Uterus (tissue), 4 donors: Measurements from ENCODE around the gene FAM168B. TPM values are rescaled to one million over a fixed set of nuclear protein-coding genes. Genes with fewer than 3 reads are reported as not detected.

ENCODE experiments used
- DNase-seq, 2 donors: peaks; one replicate each; pipeline ENCODE4 v3.0.0-alpha.2; 2019 to 2020
- H3K27ac ChIP-seq, 2 donors: fragments of 200-600 bp; sonication (generic); 1 replicate in 1 of 2; 2 replicates in 1 of 2; pipeline ENCODE4 v1.5.1; 2016 to 2018
- H3K27me3 ChIP-seq, 2 donors: fragments of 200-600 bp; sonication (generic); one replicate each; pipeline ENCODE4 v1.5.1; 2018 to 2019; ENCODE audit warnings: control low read depth in 1 of 2
- H3K36me3 ChIP-seq, 2 donors: fragments of 200-600 bp; sonication (generic); one replicate each; pipeline ENCODE4 v1.5.1; 2019; ENCODE audit warnings: control low read depth in 1 of 2
- H3K4me1 ChIP-seq, 2 donors: fragments of 200-600 bp; sonication (generic); one replicate each; pipeline ENCODE4 v1.5.1; 2018 to 2019; ENCODE audit warnings: control low read depth in 1 of 2
- H3K4me3 ChIP-seq, 2 donors: fragments of 200-600 bp; sonication (generic); 1 replicate in 1 of 2; 2 replicates in 1 of 2; pipeline ENCODE4 v1.5.1; 2018 to 2019; ENCODE audit warnings: mild to moderate bottlenecking in 1 of 2
- H3K9me3 ChIP-seq, 2 donors: fragments of 200-600 bp; sonication (generic); one replicate each; pipeline ENCODE4 v1.5.1; 2019; ENCODE audit warnings: control low read depth in 1 of 2
- CTCF ChIP-seq, 4 experiments: fragments of 200-600 bp in 2 of 4; fragments of 450-650 bp in 2 of 4; sonication (generic) in 2 of 4; IDR thresholded peaks; one replicate each; pipeline ENCODE4 v1.5.1; 2016 to 2019; ENCODE audit warnings: antibody characterized with exemption in 4 of 4, mild to moderate bottlenecking in 2 of 4, moderate library complexity in 1 of 4
- POLR2A ChIP-seq, 2 donors: fragments of 450-650 bp; IDR thresholded peaks; one replicate each; pipeline ENCODE4 v1.6.1; 2016; ENCODE audit warnings: antibody characterized with exemption in 2 of 2, mild to moderate bottlenecking in 1 of 2, moderate library complexity in 1 of 2
- intact Hi-C: fragments of 100-400 bp; cut with DNase I; formaldehyde crosslinking; loops from one replicate; pipeline ENCODE4 v1.15.1; 2023; ENCODE audit warnings: low total_unique reads
- total RNA-seq, 4 donors: library from RNA; depleted of rRNA in 3 of 4; stranded (reverse); fragments of >200 nt in 3 of 4; gene quantifications; one replicate each; pipeline versions ENCODE4 v1.1.0 to v1.2.4, GENCODE V29; 2014 to 2023
- donor health status: DM: yes; HTN: yes; CAD: no.

FAM168B gene
- 100 to 1,000 TPM in 3 of 4 donors, 10 to 100 TPM in 1; 50.0 to 194 (median 104) TPM for total RNA-seq

GRCh38 chr2:131093006-131093695 lies at the start of gene FAM168B:
TSS of gene FAM168B (minus strand) at chr2:131093460. CDS start at chr2:131082646, 10,814 bp downstream.
- H3K27me3 ChIP-seq, result no peaks in the 10 kb centered on the region
- no peaks in the 10 kb centered on the region for H3K9me3 ChIP-seq
- intact Hi-C loops, result no loop called here
- TF ChIP-seq CTCF (IDR thresholded peaks at IDR 0.05), result peak in 1 of 4 experiments; percentile 20
- TF ChIP-seq POLR2A (IDR thresholded peaks at IDR 0.05), result peak; percentile 76 to 98
- no peaks in the 10 kb centered on the region for H3K36me3 ChIP-seq
- H3K4me3 ChIP-seq, result peak within 1 kb of the TSS; percentile 55 to 66
- DNase-seq, result peak; percentile 80 to 90
- H3K4me1 ChIP-seq, result peaks cover 3% of the 10 kb centered on the region in 2 donors
- H3K27ac ChIP-seq, result peak within 1 kb of the TSS; percentile 93 to 96

GRCh38 chr2:131142849-131143248 lies 49.6 kb upstream of the FAM168B start:
- Histone ChIP-seq H3K4me3 (no peak overlapping the region), H3K27me3 (no peaks in the 10 kb centered on the region), H3K4me1 (no peaks in the 10 kb centered on the region), H3K27ac (no peak overlapping the region), H3K9me3 (no peaks in the 10 kb centered on the region), H3K36me3 (no peaks in the 10 kb centered on the region)
- no peak for TF ChIP-seq POLR2A (IDR thresholded peaks at IDR 0.05)
- no peak for TF ChIP-seq CTCF (IDR thresholded peaks at IDR 0.05)
- DNase-seq, result no peak
- intact Hi-C loops, result no loop called here

GRCh38 chr2:131140581-131140980 lies 47.3 kb upstream of the FAM168B start:
- TF ChIP-seq CTCF (IDR thresholded peaks at IDR 0.05) (no peak), POLR2A (IDR thresholded peaks at IDR 0.05) (no peak)
- Histone ChIP-seq H3K27ac (no peak overlapping the region), H3K9me3 (no peaks in the 10 kb centered on the region), H3K36me3 (no peaks in the 10 kb centered on the region), H3K27me3 (no peaks in the 10 kb centered on the region), H3K4me1 (no peaks in the 10 kb centered on the region), H3K4me3 (no peak overlapping the region)
- intact Hi-C loops, result no loop called here
- DNase-seq, result no peak

- H3K27ac ChIP-seq, result no peak overlapping the region
- TF ChIP-seq POLR2A (IDR thresholded peaks at IDR 0.05) (no peak), CTCF (IDR thresholded peaks at IDR 0.05) (no peak)
- H3K9me3 ChIP-seq, result no peaks in the 10 kb centered on the region
- H3K27me3 ChIP-seq, result no peaks in the 10 kb centered on the region
- H3K36me3 ChIP-seq, result no peaks in the 10 kb centered on the region
- H3K4me3 ChIP-seq, result no peak overlapping the region
- no peak for DNase-seq
- intact Hi-C loops, result no loop called here
- H3K4me1 ChIP-seq, result no peaks in the 10 kb centered on the region
These were observed 39.5 kb upstream of the FAM168B start for GRCh38 chr2:131132729-131133128.

- H3K4me3 ChIP-seq, result no peak overlapping the region
- TF ChIP-seq POLR2A (IDR thresholded peaks at IDR 0.05) (no peak), CTCF (IDR thresholded peaks at IDR 0.05) (no peak)
- no peak overlapping the region for H3K27ac ChIP-seq
- H3K36me3 ChIP-seq, result no peaks in the 10 kb centered on the region
- no peaks in the 10 kb centered on the region for H3K9me3 ChIP-seq
- intact Hi-C loops, result no loop called here
- H3K4me1 ChIP-seq, result no peaks in the 10 kb centered on the region
- no peak for DNase-seq
- no peaks in the 10 kb centered on the region for H3K27me3 ChIP-seq
These were observed 37.0 kb upstream of the FAM168B start for GRCh38 chr2:131130298-131130596.
